Embryonic facial prominence (tissue), 1 donor: ENCODE results near the gene PPY.
A peak's percentile ranks its signal among the peaks of the same experiment; 100 is the strongest.
"Not testable (repeated sequence)": the region's sequence is repeated elsewhere in the genome, so short reads cannot be mapped to it uniquely, and the experiment has no call there.

Source experiments
- DNase-seq: peaks from one replicate; pipeline ENCODE4 v3.0.0-alpha.2; 2016; ENCODE audit errors: extremely low spot score

The PPY gene

DNA sequence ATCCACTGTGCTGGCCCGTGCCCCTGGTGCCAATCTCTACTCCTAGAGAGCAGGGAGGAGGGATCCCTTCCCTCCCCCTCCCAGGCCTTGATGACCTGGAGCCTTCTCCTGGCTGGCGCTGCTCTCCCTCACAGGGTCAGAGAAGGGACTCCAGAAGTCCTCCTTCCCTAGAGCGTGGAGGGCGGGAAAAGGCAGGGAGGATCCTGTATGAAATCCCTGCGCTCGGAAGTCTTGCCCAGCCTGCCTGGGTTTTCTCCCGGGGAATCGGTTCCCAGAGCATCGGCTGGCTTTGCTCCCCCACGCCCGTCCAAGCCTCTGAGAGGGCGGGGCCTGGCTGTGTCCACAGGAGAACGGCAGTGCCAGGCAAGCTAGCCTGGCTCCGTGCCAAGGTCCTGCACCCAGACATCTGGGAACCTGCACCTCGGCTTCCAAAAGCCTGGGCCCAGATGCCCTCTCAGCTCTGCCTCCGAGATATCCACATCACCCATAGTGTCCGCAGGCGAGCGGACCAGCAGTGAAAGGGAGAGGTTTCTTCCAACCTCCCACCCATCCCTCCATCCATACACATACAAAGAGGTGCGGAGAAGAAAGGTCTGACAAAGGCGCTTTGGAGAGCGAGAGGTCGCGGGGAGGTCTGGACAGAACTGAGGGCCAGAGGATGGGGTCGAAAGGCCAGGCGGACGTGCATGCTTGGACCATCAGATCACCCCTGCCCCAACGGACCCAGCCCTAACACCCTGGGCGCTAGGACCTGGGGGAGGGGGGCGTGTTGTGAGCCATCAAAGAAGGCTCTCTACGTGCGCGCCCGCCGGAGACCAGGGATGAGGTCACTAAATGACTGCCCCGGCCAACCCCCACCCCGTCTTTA, 36.1 kb downstream of the PPY start:
- DNase-seq, result no peak

- DNase-seq, result no peak
Measured at GRCh38 chr17:43905400-43905984, 36.8 kb downstream of the PPY start.

DNA sequence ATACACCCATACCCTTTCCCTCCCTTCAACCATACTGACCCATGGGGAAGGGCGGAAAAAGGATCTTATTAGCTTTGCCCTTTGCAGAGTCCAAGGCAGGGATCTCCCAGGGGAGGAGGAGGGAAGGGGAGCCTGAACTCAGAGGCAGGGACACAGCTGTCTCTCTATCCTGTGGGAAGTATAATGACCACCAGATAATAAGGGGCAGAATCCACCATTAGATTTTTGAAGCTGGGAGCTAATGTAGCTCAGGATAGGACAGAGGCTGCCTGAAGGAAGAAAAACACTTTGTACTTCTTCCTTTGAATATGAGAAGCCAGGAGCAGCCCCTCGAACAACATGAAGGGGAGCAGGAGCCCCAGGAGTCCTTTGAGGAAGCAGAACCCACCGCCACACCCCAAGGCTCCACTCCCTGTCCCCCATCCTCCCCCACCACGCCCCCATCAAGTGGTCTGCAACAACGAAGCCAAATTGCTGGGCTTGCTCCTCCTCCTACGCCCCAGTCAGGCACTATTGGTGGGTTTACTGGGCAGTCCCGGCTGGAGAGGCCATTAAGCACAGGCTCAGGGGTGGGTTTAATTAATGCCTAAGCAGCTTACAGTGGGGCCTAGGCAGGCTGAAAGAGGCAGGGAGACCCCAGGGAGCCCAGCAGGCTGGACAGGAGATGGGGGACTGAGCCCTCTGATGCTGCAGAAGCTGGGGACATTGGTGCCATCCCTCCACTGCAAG, 40.3 kb downstream of the PPY start:
- no peak for DNase-seq

- DNase-seq, result no peak
Measured at GRCh38 chr17:43900858-43901754, 41.2 kb downstream of the PPY start.

DNA sequence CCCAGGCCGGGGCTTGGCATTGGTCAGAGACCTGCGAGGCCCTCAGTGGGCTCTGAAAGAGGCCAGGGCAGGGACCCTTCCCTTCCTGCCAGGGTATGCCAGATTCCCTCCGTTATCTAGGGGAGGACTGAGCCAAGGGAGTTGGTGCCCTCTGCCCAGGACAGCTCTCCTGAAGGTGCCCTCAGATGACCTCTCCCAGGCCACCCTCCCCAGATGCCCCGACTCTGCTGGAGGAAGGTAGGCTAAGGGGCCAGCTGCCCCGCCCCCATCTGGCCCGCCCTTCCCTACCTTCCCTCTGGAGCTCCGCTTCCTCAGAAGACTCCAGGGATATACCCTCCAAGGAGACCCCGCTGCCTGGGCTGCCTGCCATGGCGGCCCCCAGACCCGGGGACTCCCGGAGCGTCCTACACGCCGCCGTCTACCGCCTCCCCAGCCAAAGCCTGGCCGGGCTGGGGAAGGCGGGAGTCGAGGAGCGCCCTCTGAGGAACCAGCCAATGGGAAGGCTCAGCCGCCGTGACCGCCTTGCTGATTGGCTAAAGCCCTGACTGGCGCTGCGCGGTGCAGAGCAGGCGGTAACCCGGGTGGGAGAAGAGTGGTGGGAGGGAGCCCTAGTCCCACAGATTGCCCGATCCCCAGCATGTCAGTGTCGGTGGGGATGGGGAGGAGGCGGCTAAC, 42.0 kb downstream of the PPY start:
- DNase-seq, result peak; percentile 58

GRCh38 chr17:43898446-43898845, 43.8 kb downstream of the PPY start:
- DNase-seq, result no peak

GRCh38 chr17:43897831-43898230, 44.4 kb downstream of the PPY start:
- DNase-seq, result no peak

- not testable (repeated sequence) for DNase-seq
Measured at GRCh38 chr17:43894494-43894893, 47.8 kb downstream of the PPY start.

GRCh38 chr17:43892647-43892952, 49.7 kb downstream of the PPY start:
- no peak for DNase-seq

DNA sequence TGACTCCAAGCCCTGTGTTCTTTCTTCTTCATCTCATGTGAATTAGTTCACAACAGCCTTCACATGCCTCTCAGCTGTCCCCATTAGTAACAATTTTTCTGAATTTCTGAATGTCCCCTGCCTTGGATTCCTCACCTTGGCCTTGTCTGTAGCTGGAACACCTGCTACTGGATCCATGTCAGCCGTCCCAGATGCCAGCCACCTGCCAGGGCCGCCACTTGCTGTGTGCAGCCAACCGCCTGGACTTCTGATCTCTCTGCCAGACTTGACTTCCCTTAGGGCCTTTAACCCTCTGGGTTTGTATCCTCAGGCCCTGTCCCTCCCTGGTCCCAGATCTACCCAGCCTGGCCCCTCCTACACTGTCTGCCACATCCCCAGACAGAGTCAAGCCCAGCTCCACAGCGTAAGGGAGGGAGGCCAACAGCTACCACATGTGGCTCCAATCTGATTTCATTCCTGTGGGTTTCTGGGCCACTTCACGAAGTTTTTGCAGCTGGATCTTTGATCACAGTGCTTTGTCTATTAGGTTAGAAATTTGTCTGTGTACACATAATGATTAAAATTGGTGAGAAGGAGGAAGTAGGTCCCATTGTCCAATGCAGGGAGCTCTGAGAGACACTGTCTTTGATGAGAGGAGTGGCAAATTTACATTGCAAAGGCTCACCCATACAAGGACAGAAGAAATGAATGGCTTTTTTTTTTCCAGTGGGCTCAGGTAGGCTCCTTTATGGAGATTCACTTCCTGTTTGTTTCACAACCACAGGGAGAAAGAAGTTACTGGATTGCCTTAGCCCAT, 50.2 kb downstream of the PPY start:
- no peak for DNase-seq
